Lower lobe of right lung (tissue), 2 donors: ENCODE results near the gene SERPINB6. TPM values are rescaled to one million over a fixed set of nuclear protein-coding genes. Genes with fewer than 3 reads are reported as not detected.

Experiments used
- ATAC-seq, 2 donors: fragments of 200-7000 bp; cut with Tn5 transposase; one replicate each; pipeline ENCODE4 v1.9.1; 2020 to 2022; ENCODE audit warnings: mild to moderate bottlenecking in 2 of 2, moderate library complexity in 2 of 2
- DNase-seq: peaks from one replicate; pipeline ENCODE4 v3.0.0-alpha.2; 2020
- H3K27ac ChIP-seq: fragments of 200-600 bp; one replicate; pipeline ENCODE4 v1.8.0; 2022
- H3K27me3 ChIP-seq: fragments of 200-600 bp; one replicate; pipeline ENCODE4 v1.8.0; 2022; ENCODE audit warnings: low read depth
- H3K36me3 ChIP-seq: fragments of 200-600 bp; one replicate; pipeline ENCODE4 v1.8.0; 2022; ENCODE audit warnings: mild to moderate bottlenecking
- H3K4me1 ChIP-seq: fragments of 200-600 bp; one replicate; pipeline ENCODE4 v1.8.0; 2022
- H3K4me3 ChIP-seq: fragments of 200-600 bp; one replicate; pipeline ENCODE4 v1.8.0; 2022; ENCODE audit warnings: mild to moderate bottlenecking
- H3K9me3 ChIP-seq: fragments of 200-600 bp; one replicate; pipeline ENCODE4 v1.8.0; 2022
- CTCF ChIP-seq: fragments of 200-600 bp; IDR thresholded peaks from one replicate; pipeline ENCODE4 v1.8.0; 2022; ENCODE audit warnings: antibody characterized with exemption, mild to moderate bottlenecking
- intact Hi-C: fragments of 100-400 bp; cut with DNase I; formaldehyde crosslinking; loops from one replicate; pipeline ENCODE4 v1.11.0; 2022
- long read RNA-seq: library from polyadenylated mRNA; unstranded; transcript quantifications from one replicate; pipeline ENCODE4 v2.0.0, GENCODE V29; 2021
- total RNA-seq: library from RNA; stranded (reverse); fragmentation: NEBNext Ultra II Directional; extraction: Animal tissue kit (Norgen Biotek cat#: 25700); gene quantifications from one replicate; pipeline ENCODE4 v1.2.1, GENCODE V29; 2021
- donor health status: DM: no; HTN: yes; CAD: no; lungs with severe emphysema.

Gene SERPINB6
- total RNA-seq, result 160 TPM
- long read RNA-seq, transcript SERPINB6-205 (7 exons, 1,315 nt), result major isoform, 62 of 193 reads
- long read RNA-seq, transcript SERPINB6-206 (7 exons, 1,375 nt), result minor isoform, 12 of 193 reads
- long read RNA-seq, transcript SERPINB6-210 (7 exons, 1,638 nt), result minor isoform, 21 of 193 reads
- long read RNA-seq, transcript SERPINB6-204 (7 exons, 1,370 nt), result minor isoform, 41 of 193 reads
- long read RNA-seq, partial matches to known transcripts, result 12 of 193 reads
- long read RNA-seq, other reads (novel, unspliced or antisense), result 21 of 193 reads

- Histone ChIP-seq H3K4me1 (peaks cover 33% of the 10 kb centered on the region), H3K9me3 (no peaks in the 10 kb centered on the region), H3K36me3 (no peaks in the 10 kb centered on the region), H3K27me3 (no peaks in the 10 kb centered on the region), H3K4me3 (peak within 1 kb of the TSS; percentile 74), H3K27ac (peak within 1 kb of the TSS; percentile 98)
- peak; percentile 90 to 93 for ATAC-seq
- intact Hi-C loops, result no loop called here
- peak; percentile 89 for DNase-seq
- TF ChIP-seq CTCF, result no peak
These were observed at the start of gene SERPINB6 for GRCh38 chr6:2971420-2972218. TSS of gene SERPINB6 (minus strand) at chr6:2971567. CDS start at chr6:2959332, 12,235 bp downstream.

DNA sequence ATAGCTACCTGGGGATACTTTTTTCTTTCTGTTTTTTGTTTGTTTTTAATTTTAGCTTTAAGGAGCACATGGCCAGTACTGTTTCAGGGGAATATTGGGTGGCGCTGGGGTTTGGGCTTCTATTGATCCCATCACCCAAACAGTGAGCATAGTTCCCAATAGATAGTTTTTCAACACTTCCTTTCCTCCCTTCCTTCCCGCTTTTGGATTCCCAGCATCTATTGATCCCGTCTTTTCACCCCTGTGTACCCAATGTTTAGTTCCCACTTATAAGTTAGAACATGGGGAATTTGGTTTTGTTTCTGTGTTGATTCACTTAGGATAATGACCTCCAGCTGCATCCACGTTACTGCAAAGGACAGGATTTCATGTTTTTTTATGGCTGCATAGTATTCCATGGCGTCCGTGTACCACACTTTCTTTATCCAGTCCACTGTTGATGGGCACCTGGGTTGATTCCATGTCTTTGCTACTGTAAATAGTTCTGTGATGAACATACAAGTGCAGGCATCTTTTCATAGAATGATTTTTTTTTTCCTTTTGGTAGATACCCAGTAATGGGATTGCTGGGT, 48.5 kb upstream of the SERPINB6 start:
- no peak for ATAC-seq
- DNase-seq, result no peak
- Histone ChIP-seq H3K9me3 (no peaks in the 10 kb centered on the region), H3K4me3 (no peak overlapping the region), H3K4me1 (peaks cover 18% of the 10 kb centered on the region), H3K36me3 (peaks cover 35% of the 10 kb centered on the region), H3K27me3 (no peaks in the 10 kb centered on the region), H3K27ac (no peak overlapping the region)
- intact Hi-C loops, result no loop called here
- no peak for TF ChIP-seq CTCF

DNA sequence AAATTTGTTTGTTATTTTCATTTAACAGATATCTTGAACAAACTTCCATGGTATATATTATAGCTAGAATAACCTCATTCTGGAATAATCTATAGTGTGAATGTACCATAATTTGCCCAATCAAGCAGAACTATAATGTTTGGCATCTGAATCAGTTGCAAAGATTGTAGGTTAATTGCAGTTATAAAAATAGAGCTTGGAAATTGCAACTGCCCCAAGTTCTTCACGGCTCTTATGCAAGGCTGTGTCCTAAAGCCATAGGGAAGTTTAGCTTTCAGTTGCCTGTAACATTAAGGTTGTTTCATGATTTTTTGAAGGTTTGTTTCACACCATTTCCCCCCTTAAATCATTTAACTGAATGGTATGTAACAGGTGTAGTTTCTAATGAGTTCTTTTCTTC, 47.7 kb upstream of the SERPINB6 start:
- Histone ChIP-seq H3K27me3 (no peaks in the 10 kb centered on the region), H3K27ac (no peak overlapping the region), H3K36me3 (peaks cover 43% of the 10 kb centered on the region), H3K9me3 (no peaks in the 10 kb centered on the region), H3K4me3 (no peak overlapping the region), H3K4me1 (peaks cover 11% of the 10 kb centered on the region)
- DNase-seq, result no peak
- intact Hi-C loops, result no loop called here
- no peak for TF ChIP-seq CTCF
- ATAC-seq, result no peak

GRCh38 chr6:3017304-3017703, 45.9 kb upstream of the SERPINB6 start:
- ATAC-seq (no peak), DNase-seq (no peak)
- Histone ChIP-seq H3K27ac (no peak overlapping the region), H3K27me3 (no peaks in the 10 kb centered on the region), H3K4me3 (no peak overlapping the region), H3K9me3 (peaks cover 1% of the 10 kb centered on the region), H3K4me1 (peaks cover 7% of the 10 kb centered on the region), H3K36me3 (peaks cover 49% of the 10 kb centered on the region)
- intact Hi-C loops, result no loop called here
- no peak for TF ChIP-seq CTCF

- no peak for TF ChIP-seq CTCF
- intact Hi-C loops, result no loop called here
- ATAC-seq (no peak), DNase-seq (no peak)
- Histone ChIP-seq H3K36me3 (peaks cover 55% of the 10 kb centered on the region), H3K27ac (no peak overlapping the region), H3K4me3 (no peak overlapping the region), H3K4me1 (peaks cover under 1% of the 10 kb centered on the region), H3K27me3 (no peaks in the 10 kb centered on the region), H3K9me3 (peaks cover 7% of the 10 kb centered on the region)
These were observed 45.3 kb upstream of the SERPINB6 start for GRCh38 chr6:3016473-3017280.
